Measurements from ENCODE around the gene CCL11.

Gene CCL11

GRCh38 chr17:34252095-34252443, 33.5 kb upstream of the CCL11 start:
- H3K9me3 Mint-ChIP-seq, result no peaks in the 10 kb centered on the region
- no peak overlapping the region for H3K4me3 Mint-ChIP-seq
- H3K36me3 Mint-ChIP-seq (ENCODE audit: low read depth), result no peaks in the 10 kb centered on the region
- no peak for DNase-seq (ENCODE audit: low spot score)
- no peak overlapping the region for H3K27ac Mint-ChIP-seq
- no peaks in the 10 kb centered on the region for H3K4me1 Mint-ChIP-seq (ENCODE audit: low read depth)
- peaks cover 35% of the 10 kb centered on the region for H3K27me3 Mint-ChIP-seq (ENCODE audit: low read depth)

GRCh38 chr17:34252444-34253138, 33.0 kb upstream of the CCL11 start:
- Mint-ChIP-seq H3K36me3 (ENCODE audit: low read depth) (no peaks in the 10 kb centered on the region), H3K27ac (no peak overlapping the region), H3K4me1 (ENCODE audit: low read depth) (no peaks in the 10 kb centered on the region), H3K27me3 (ENCODE audit: low read depth) (peaks cover 37% of the 10 kb centered on the region), H3K4me3 (no peak overlapping the region), H3K9me3 (no peaks in the 10 kb centered on the region)
- DNase-seq (ENCODE audit: low spot score), result no peak

- Mint-ChIP-seq H3K4me1 (ENCODE audit: low read depth) (no peaks in the 10 kb centered on the region), H3K9me3 (no peaks in the 10 kb centered on the region), H3K36me3 (ENCODE audit: low read depth) (no peaks in the 10 kb centered on the region), H3K27ac (no peak overlapping the region), H3K27me3 (ENCODE audit: low read depth) (peaks cover 37% of the 10 kb centered on the region), H3K4me3 (no peak overlapping the region)
- DNase-seq (ENCODE audit: low spot score), result no peak
Observed at GRCh38 chr17:34253139-34253525, 32.4 kb upstream of the CCL11 start.

- Mint-ChIP-seq H3K36me3 (ENCODE audit: low read depth) (no peaks in the 10 kb centered on the region), H3K4me3 (no peak overlapping the region), H3K27me3 (ENCODE audit: low read depth) (peaks cover 36% of the 10 kb centered on the region), H3K27ac (no peak overlapping the region), H3K9me3 (no peaks in the 10 kb centered on the region), H3K4me1 (ENCODE audit: low read depth) (no peaks in the 10 kb centered on the region)
- DNase-seq (ENCODE audit: low spot score), result no peak
Observed at GRCh38 chr17:34254146-34254545, 31.4 kb upstream of the CCL11 start.

GRCh38 chr17:34254651-34255380, 30.7 kb upstream of the CCL11 start, which contains the start of gene CCL2:
Gene CCL2, plus strand, starts transcription at chr17:34255285. Its CDS starts 65 bp downstream, at chr17:34255350.
- no peak within 1 kb of the TSS for H3K27ac Mint-ChIP-seq
- H3K4me3 Mint-ChIP-seq, result no peak within 1 kb of the TSS
- no peaks in the 10 kb centered on the region for H3K36me3 Mint-ChIP-seq (ENCODE audit: low read depth)
- DNase-seq (ENCODE audit: low spot score), result no peak
- H3K27me3 Mint-ChIP-seq (ENCODE audit: low read depth), result peaks cover 36% of the 10 kb centered on the region
- peaks cover 2% of the 10 kb centered on the region for H3K4me1 Mint-ChIP-seq (ENCODE audit: low read depth)
- H3K9me3 Mint-ChIP-seq, result no peaks in the 10 kb centered on the region

- H3K4me1 Mint-ChIP-seq (ENCODE audit: low read depth), result peaks cover 2% of the 10 kb centered on the region
Observed at GRCh38 chr17:34255381-34255732, 30.2 kb upstream of the CCL11 start.

GRCh38 chr17:34255841-34256240, 29.7 kb upstream of the CCL11 start:
- H3K27ac Mint-ChIP-seq, result no peak overlapping the region
- H3K36me3 Mint-ChIP-seq (ENCODE audit: low read depth), result no peaks in the 10 kb centered on the region
- H3K4me1 Mint-ChIP-seq (ENCODE audit: low read depth), result peaks cover 2% of the 10 kb centered on the region
- DNase-seq (ENCODE audit: low spot score), result no peak
- H3K4me3 Mint-ChIP-seq, result no peak overlapping the region
- H3K27me3 Mint-ChIP-seq (ENCODE audit: low read depth), result peaks cover 36% of the 10 kb centered on the region
- no peaks in the 10 kb centered on the region for H3K9me3 Mint-ChIP-seq

More at GRCh38 chr17:34255381-34255732, 30.2 kb upstream of the CCL11 start:
- no peak overlapping the region for H3K4me3 Mint-ChIP-seq
- DNase-seq (ENCODE audit: low spot score), result no peak
- peaks cover 36% of the 10 kb centered on the region for H3K27me3 Mint-ChIP-seq (ENCODE audit: low read depth)
- no peak overlapping the region for H3K27ac Mint-ChIP-seq
- H3K9me3 Mint-ChIP-seq, result no peaks in the 10 kb centered on the region
- no peaks in the 10 kb centered on the region for H3K36me3 Mint-ChIP-seq (ENCODE audit: low read depth)

GRCh38 chr17:34257299-34257985, 28.1 kb upstream of the CCL11 start:
- no peak overlapping the region for H3K4me3 Mint-ChIP-seq
- no peaks in the 10 kb centered on the region for H3K36me3 Mint-ChIP-seq (ENCODE audit: low read depth)
- DNase-seq (ENCODE audit: low spot score), result no peak
- H3K27ac Mint-ChIP-seq, result no peak overlapping the region
- H3K27me3 Mint-ChIP-seq (ENCODE audit: low read depth), result peaks cover 36% of the 10 kb centered on the region
- H3K4me1 Mint-ChIP-seq (ENCODE audit: low read depth), result peaks cover 2% of the 10 kb centered on the region
- no peaks in the 10 kb centered on the region for H3K9me3 Mint-ChIP-seq

GRCh38 chr17:34257986-34258326, 27.6 kb upstream of the CCL11 start:
- Mint-ChIP-seq H3K9me3 (no peaks in the 10 kb centered on the region), H3K36me3 (ENCODE audit: low read depth) (no peaks in the 10 kb centered on the region), H3K4me1 (ENCODE audit: low read depth) (peaks cover 2% of the 10 kb centered on the region), H3K27ac (no peak overlapping the region), H3K27me3 (ENCODE audit: low read depth) (peaks cover 32% of the 10 kb centered on the region), H3K4me3 (no peak overlapping the region)
- no peak for DNase-seq (ENCODE audit: low spot score)

GRCh38 chr17:34259146-34259545, 26.4 kb upstream of the CCL11 start:
- Mint-ChIP-seq H3K27ac (no peak overlapping the region), H3K27me3 (ENCODE audit: low read depth) (peaks cover 24% of the 10 kb centered on the region), H3K9me3 (no peaks in the 10 kb centered on the region), H3K4me1 (ENCODE audit: low read depth) (peaks cover 2% of the 10 kb centered on the region), H3K4me3 (no peak overlapping the region), H3K36me3 (ENCODE audit: low read depth) (no peaks in the 10 kb centered on the region)
- no peak for DNase-seq (ENCODE audit: low spot score)

GRCh38 chr17:34260861-34261260, 24.7 kb upstream of the CCL11 start:
- Mint-ChIP-seq H3K36me3 (ENCODE audit: low read depth) (no peaks in the 10 kb centered on the region), H3K9me3 (no peaks in the 10 kb centered on the region), H3K27ac (no peak overlapping the region), H3K27me3 (ENCODE audit: low read depth) (peaks cover 25% of the 10 kb centered on the region), H3K4me1 (ENCODE audit: low read depth) (peaks cover 2% of the 10 kb centered on the region), H3K4me3 (no peak overlapping the region)
- no peak for DNase-seq (ENCODE audit: low spot score)

- Mint-ChIP-seq H3K9me3 (no peaks in the 10 kb centered on the region), H3K27me3 (ENCODE audit: low read depth) (peaks cover 26% of the 10 kb centered on the region), H3K4me3 (no peak overlapping the region), H3K27ac (no peak overlapping the region), H3K4me1 (ENCODE audit: low read depth) (peaks cover 2% of the 10 kb centered on the region), H3K36me3 (ENCODE audit: low read depth) (no peaks in the 10 kb centered on the region)
- DNase-seq (ENCODE audit: low spot score), result peak; percentile 8
Observed at GRCh38 chr17:34261568-34262337, 23.8 kb upstream of the CCL11 start.

- Mint-ChIP-seq H3K27me3 (ENCODE audit: low read depth) (peaks cover 29% of the 10 kb centered on the region), H3K27ac (no peak overlapping the region), H3K4me1 (ENCODE audit: low read depth) (no peaks in the 10 kb centered on the region), H3K36me3 (ENCODE audit: low read depth) (no peaks in the 10 kb centered on the region), H3K4me3 (no peak overlapping the region), H3K9me3 (no peaks in the 10 kb centered on the region)
- DNase-seq (ENCODE audit: low spot score), result no peak
Observed at GRCh38 chr17:34265711-34266110, 19.8 kb upstream of the CCL11 start.

GRCh38 chr17:34269969-34270368, 15.6 kb upstream of the CCL11 start, which contains the start of gene CCL7:
Gene CCL7, plus strand, starts transcription at chr17:34270221. Its CDS starts 70 bp downstream, at chr17:34270291.
- Mint-ChIP-seq H3K4me3 (no peak within 1 kb of the TSS), H3K27ac (no peak within 1 kb of the TSS), H3K27me3 (ENCODE audit: low read depth) (peaks cover 41% of the 10 kb centered on the region), H3K4me1 (ENCODE audit: low read depth) (no peaks in the 10 kb centered on the region), H3K9me3 (no peaks in the 10 kb centered on the region), H3K36me3 (ENCODE audit: low read depth) (no peaks in the 10 kb centered on the region)
- no peak for DNase-seq (ENCODE audit: low spot score)

Measured in T-helper 2 cell treated with Interferon-gamma antibody and Interleukin-4, amounts not matched to agents 5 μg/mL and 100 μg/mL, for 36 hours (primary cell).